Brain microvascular endothelial cell (primary cell): Measurements from ENCODE around the gene ANKRD66.

Experiments
- DNase-seq: peaks from one replicate; pipeline ENCODE4 v3.0.0-alpha.2; 2020
- H3K27ac ChIP-seq: fragments of 250-450 bp; sonication (Bioruptor Pico); 2 replicates; pipeline ENCODE4 v1.5.1; 2020; ENCODE audit warnings: mild to moderate bottlenecking, moderate library complexity
- H3K27me3 ChIP-seq: fragments of 250-450 bp; sonication (Bioruptor Pico); replicated peaks from 2 replicates; pipeline ENCODE4 v1.5.1; 2020; ENCODE audit warnings: mild to moderate bottlenecking
- H3K36me3 ChIP-seq: fragments of 250-450 bp; sonication (Bioruptor Pico); replicated peaks from 2 replicates; pipeline ENCODE4 v1.5.1; 2020; ENCODE audit warnings: mild to moderate bottlenecking
- H3K4me3 ChIP-seq: 2 replicates; pipeline ENCODE4 v1.5.1; 2011; ENCODE audit warnings: low read depth, mild to moderate bottlenecking, control low read depth, low read length, moderate library complexity
- CTCF ChIP-seq: IDR thresholded peaks from 2 replicates; pipeline ENCODE4 v1.5.1; 2011; ENCODE audit warnings: low read depth, mild to moderate bottlenecking, moderate library complexity, low read length, control low read depth, inconsistent platforms; ENCODE audit errors: missing control alignments
- in situ Hi-C: cut with HindIII; loops from 2 replicates; pipeline ENCODE4 v1.10.0; 2017; ENCODE audit warnings: low sequenced_read_pairs, low pct_ligation_motif_present

The ANKRD66 gene

GRCh38 chr6:46734867-46735719 is 11.6 kb upstream of the ANKRD66 start, which contains the start of gene PLA2G7:
PLA2G7 (minus strand) TSS chr6:46735375; CDS start chr6:46722891, 12,484 bp downstream.
- no peak within 1 kb of the TSS for H3K27ac ChIP-seq
- no peak for TF ChIP-seq CTCF
- DNase-seq = no peak

GRCh38 chr6:46735720-46736031 is 11.1 kb upstream of the ANKRD66 start:
- no peak for DNase-seq
- H3K27me3 ChIP-seq = peaks cover 29% of the 10 kb centered on the region
- no peak for TF ChIP-seq CTCF
- in situ Hi-C loops = no loop called here
- peak overlapping the region; percentile 51 for H3K4me3 ChIP-seq
- H3K27ac ChIP-seq = no peak overlapping the region
- H3K36me3 ChIP-seq = no peaks in the 10 kb centered on the region

More at GRCh38 chr6:46734867-46735719, 11.6 kb upstream of the ANKRD66 start, which contains the start of gene PLA2G7:
- H3K36me3 ChIP-seq = no peaks in the 10 kb centered on the region
- peaks cover 29% of the 10 kb centered on the region for H3K27me3 ChIP-seq
- peak within 1 kb of the TSS; percentile 51 for H3K4me3 ChIP-seq
- in situ Hi-C loops = no loop called here

GRCh38 chr6:46736906-46737305 is 9.8 kb upstream of the ANKRD66 start:
- Histone ChIP-seq H3K27me3 (peaks cover 29% of the 10 kb centered on the region), H3K4me3 (no peak overlapping the region), H3K36me3 (no peaks in the 10 kb centered on the region), H3K27ac (no peak overlapping the region)
- TF ChIP-seq CTCF = no peak
- DNase-seq = no peak
- in situ Hi-C loops = no loop called here

- Histone ChIP-seq H3K4me3 (no peak overlapping the region), H3K27ac (no peak overlapping the region), H3K36me3 (no peaks in the 10 kb centered on the region), H3K27me3 (peaks cover 4% of the 10 kb centered on the region)
- no peak for DNase-seq
- no peak for TF ChIP-seq CTCF
- in situ Hi-C loops = no loop called here
These were observed 5.3 kb upstream of the ANKRD66 start for GRCh38 chr6:46741482-46741881.

GRCh38 chr6:46741910-46742309 is 4.8 kb upstream of the ANKRD66 start:
- Histone ChIP-seq H3K27ac (no peak overlapping the region), H3K36me3 (no peaks in the 10 kb centered on the region), H3K4me3 (no peak overlapping the region), H3K27me3 (peaks cover 2% of the 10 kb centered on the region)
- DNase-seq = no peak
- in situ Hi-C loops = no loop called here
- no peak for TF ChIP-seq CTCF
